ENCODE measurements around the gene USP11.

USP11 gene

GRCh38 chrX:47206316-47206715, 26.5 kb upstream of the USP11 start:
- no peak for DNase-seq
- Histone ChIP-seq H3K9me3 (ENCODE audit: severe bottlenecking) (no peaks in the 10 kb centered on the region), H3K36me3 (peaks cover 89% of the 10 kb centered on the region), H3K27ac (no peak overlapping the region), H3K4me3 (ENCODE audit: low read depth, low read length) (no peak overlapping the region), H3K27me3 (ENCODE audit: insufficient read depth, low read depth, severe bottlenecking) (no peaks in the 10 kb centered on the region)
- no peak for TF ChIP-seq CTCF (IDR thresholded peaks at IDR 0.05; ENCODE audit: low read depth, low read length)

GRCh38 chrX:47208108-47208507, 24.7 kb upstream of the USP11 start:
- peaks cover 88% of the 10 kb centered on the region for H3K36me3 ChIP-seq
- DNase-seq = no peak
- H3K27me3 ChIP-seq (ENCODE audit: insufficient read depth, low read depth, severe bottlenecking) = no peaks in the 10 kb centered on the region
- no peak overlapping the region for H3K27ac ChIP-seq
- no peaks in the 10 kb centered on the region for H3K9me3 ChIP-seq (ENCODE audit: severe bottlenecking)
- TF ChIP-seq CTCF (IDR thresholded peaks at IDR 0.05; ENCODE audit: low read depth, low read length) = no peak
- no peak overlapping the region for H3K4me3 ChIP-seq (ENCODE audit: low read depth, low read length)

GRCh38 chrX:47209508-47210238, 23.1 kb upstream of the USP11 start:
- Histone ChIP-seq H3K27ac (no peak overlapping the region), H3K36me3 (peaks cover 94% of the 10 kb centered on the region), H3K4me3 (ENCODE audit: low read depth, low read length) (no peak overlapping the region), H3K9me3 (ENCODE audit: severe bottlenecking) (no peaks in the 10 kb centered on the region), H3K27me3 (ENCODE audit: insufficient read depth, low read depth, severe bottlenecking) (no peaks in the 10 kb centered on the region)
- no peak for TF ChIP-seq CTCF (IDR thresholded peaks at IDR 0.05; ENCODE audit: low read depth, low read length)
- no peak for DNase-seq

- Histone ChIP-seq H3K36me3 (peaks cover 94% of the 10 kb centered on the region), H3K4me3 (ENCODE audit: low read depth, low read length) (no peak overlapping the region), H3K27ac (no peak overlapping the region), H3K27me3 (ENCODE audit: insufficient read depth, low read depth, severe bottlenecking) (no peaks in the 10 kb centered on the region), H3K9me3 (ENCODE audit: severe bottlenecking) (no peaks in the 10 kb centered on the region)
- no peak for TF ChIP-seq CTCF (IDR thresholded peaks at IDR 0.05; ENCODE audit: low read depth, low read length)
- no peak for DNase-seq
Measured at GRCh38 chrX:47210661-47211425, 22.0 kb upstream of the USP11 start.

GRCh38 chrX:47212381-47213293, 20.2 kb upstream of the USP11 start:
- peaks cover 89% of the 10 kb centered on the region for H3K36me3 ChIP-seq
- H3K27ac ChIP-seq = no peak overlapping the region
- H3K4me3 ChIP-seq (ENCODE audit: low read depth, low read length) = no peak overlapping the region
- no peaks in the 10 kb centered on the region for H3K9me3 ChIP-seq (ENCODE audit: severe bottlenecking)
- TF ChIP-seq CTCF (IDR thresholded peaks at IDR 0.05; ENCODE audit: low read depth, low read length) = no peak
- DNase-seq = no peak
- H3K27me3 ChIP-seq (ENCODE audit: insufficient read depth, low read depth, severe bottlenecking) = no peaks in the 10 kb centered on the region
